Measurements from ENCODE around the gene PUS7.
"Not testable (repeated sequence)": the region's sequence is repeated elsewhere in the genome, so short reads cannot be mapped to it uniquely, and the experiment has no call there.

PUS7 gene

GRCh38 chr7:105521717-105522463 lies at the start of gene PUS7:
Gene PUS7 (minus strand): TSS chr7:105522271. CDS start chr7:105508512, 13,759 bp downstream.
- DNase-seq = no peak

DNA sequence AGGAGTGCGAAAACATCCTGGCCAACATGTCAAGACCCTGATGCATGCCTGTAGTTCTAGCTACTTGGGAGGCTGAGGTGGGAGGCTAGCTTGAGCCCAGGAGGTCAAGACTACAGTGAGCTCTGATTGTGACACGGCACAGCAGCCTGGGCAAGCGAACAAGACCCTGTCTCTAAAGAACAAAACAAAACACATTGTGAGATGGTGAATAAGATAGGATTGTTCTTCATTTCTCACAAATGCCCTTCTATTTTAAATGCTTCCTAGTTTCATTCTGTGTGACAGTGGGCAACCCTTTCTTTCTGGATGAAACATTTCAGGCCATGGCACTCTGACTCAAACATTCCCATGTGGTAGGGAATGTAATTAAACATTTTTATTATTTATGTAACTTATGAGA lies 45.8 kb upstream of the PUS7 start:
- DNase-seq = no peak

DNA sequence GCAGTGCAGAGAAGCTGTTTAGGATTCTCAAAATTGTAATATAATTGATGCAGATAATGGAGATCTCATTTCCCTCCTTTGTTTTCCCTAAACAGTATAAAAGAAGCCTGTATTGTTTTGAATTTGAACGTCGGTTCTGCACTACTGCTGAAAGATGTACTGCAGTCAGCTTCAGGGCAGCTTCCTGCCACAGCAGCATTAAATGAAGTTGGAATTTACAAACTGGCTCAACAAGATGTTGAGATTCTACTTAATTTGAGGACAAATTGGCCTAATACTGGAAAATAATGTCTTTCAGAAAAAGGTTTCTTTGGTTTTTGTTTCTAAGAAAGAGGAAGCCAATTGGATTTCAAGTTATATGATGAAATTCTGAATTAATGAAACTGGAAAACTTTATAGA lies 45.0 kb upstream of the PUS7 start:
- DNase-seq = no peak

GRCh38 chr7:105565190-105565589 lies 43.1 kb upstream of the PUS7 start:
- DNase-seq = no peak

DNA sequence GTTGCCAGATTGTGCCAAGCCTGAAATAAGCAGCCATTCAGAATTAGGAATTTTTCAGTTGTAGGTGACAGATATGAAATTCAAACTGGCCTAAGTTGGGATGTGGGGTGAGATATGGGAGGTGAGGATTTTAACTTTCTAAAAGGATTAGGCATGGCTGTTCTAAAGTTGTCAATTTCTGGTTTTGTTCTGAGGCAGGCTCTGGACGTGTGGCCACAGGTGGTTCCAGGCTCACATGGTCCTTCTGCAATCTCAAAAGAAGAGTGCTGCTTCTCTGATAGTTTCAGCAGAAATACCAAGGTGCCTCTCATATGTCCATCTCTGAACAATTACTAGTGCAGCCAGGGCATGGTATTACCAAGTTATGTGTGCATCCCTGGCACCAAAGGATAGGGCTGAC lies 37.9 kb upstream of the PUS7 start:
- DNase-seq = no peak

DNA sequence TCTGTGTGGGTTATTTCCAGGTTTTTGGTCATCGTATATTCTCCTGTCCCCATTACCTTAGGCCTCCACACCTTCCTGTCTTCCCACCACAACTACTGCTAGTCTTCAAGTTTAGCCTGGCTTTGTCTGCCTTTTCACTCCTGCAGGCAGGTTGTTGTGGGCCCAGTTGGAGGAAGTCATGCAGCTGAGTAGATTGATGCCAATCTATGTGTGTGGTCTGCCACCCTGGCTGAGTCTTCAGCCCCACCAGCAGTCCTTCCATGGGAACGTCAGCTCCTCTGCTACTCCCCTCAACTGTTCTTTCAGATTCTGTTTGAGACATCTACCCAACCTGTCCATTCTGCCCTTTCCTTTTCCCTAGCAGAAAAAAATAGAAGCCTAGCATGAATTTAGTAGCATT lies 16.3 kb upstream of the PUS7 start:
- no peak for DNase-seq

GRCh38 chr7:105532709-105533460 lies 10.8 kb upstream of the PUS7 start:
- DNase-seq = no peak

DNA sequence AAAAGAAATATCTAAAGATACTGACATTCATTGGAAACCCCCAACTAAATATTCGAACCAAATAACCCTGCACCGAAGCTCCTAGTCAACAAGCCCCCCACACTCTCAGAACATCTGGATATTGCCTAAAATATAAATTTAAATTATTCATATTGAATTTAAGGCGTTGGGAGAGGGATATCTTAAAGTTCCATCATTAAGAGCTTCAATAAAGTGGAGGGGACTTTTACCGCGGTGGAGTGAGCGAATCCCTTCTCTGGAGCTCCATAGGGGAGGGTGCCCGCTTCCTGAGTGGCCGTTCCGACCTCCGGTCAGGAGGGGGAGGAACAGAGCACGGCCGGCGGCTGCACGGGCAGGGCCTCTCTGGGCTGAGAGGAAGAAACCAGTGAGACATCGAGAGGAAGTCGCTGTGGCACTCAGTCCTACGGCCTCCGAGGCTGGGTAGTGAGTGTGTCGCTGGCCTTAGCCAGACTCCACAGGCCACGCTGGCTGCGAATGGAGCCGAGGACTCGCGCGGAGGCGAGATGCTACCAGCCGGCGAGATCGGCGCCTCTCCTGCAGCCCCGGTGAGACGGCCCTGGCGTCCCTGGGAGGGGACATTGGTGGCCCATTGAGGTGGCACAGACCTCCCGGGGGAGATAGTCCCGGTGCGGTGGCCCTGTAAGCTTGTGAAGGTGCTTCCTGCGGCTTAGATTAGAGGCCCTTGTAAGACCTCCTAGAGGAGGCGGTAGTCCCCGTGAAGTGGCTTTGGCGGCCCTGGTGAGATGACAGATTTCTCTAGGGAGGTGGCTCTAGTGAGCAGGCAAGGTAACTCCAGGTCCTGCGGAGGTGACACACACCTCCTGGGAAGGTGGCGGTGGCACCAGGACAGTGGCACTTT lies 10.0 kb upstream of the PUS7 start, which contains the start of gene RINT1:
RINT1 (plus strand) TSS at position 410 of the 880 bp plus-strand sequence; CDS start at position 525, 115 bp downstream.
- DNase-seq = peak; percentile 16

DNA sequence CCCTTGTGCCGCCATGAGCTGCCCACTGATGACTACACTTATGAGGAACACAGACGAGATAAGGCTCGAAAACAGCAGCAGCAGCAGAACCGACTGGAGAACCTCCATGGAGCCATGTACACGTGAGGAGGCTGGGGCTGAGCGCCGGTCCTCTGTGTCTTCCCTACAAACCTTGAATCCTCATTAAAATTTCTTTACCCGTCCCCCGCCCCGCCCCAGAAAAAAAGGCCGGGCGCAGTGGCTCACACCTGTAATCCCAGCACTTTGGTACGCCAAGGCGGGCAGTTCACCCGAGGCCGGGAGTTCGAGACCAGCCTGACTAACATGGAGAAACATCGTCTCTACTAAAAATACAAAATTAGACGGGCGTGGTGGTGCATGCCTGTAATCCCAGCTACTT lies 8.5 kb upstream of the PUS7 start:
- no peak for DNase-seq

DNA sequence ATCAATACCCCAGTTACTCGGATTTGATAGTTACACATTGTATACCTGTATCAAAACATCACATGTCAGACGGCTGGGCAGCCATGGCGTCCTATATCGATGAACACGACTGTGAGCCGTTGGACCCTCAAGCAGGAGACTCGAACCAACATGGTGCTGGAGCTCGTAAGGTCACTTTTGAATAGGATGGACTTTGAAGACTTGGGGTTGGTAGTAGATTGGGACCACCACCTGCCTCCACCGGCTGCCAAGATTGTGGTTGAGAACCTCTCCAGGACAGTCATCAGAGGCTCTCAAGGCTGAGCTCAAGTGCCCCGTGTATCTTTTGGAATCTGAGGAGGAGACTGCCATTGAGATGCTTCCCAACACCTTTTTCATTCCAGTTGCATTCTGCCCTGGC lies 8.1 kb upstream of the PUS7 start:
- no peak for DNase-seq

DNA sequence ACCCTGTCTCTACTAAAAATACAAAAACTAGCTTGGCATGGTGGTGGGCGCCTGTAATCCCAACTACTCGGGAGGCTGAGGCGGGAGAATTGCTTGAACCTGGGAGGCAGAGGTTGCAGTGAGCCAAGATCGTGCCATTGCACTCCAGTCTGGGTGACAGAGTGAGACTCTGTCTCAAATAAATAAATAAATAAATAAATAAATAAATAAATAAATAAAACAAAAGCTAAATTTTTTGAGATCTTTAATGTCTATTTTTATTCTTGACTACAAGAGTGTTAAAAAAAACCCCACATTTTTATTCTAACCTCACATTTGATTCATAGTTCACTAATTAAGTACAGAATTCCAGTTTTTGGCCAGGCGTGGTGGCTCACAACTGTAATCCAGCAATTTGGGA lies 5.7 kb upstream of the PUS7 start:
- DNase-seq = not testable (repeated sequence)

GRCh38 chr7:105524840-105525239 lies 2.8 kb upstream of the PUS7 start:
- DNase-seq = no peak

- DNase-seq = not testable (repeated sequence)
Observed at GRCh38 chr7:105524423-105524822, 2.4 kb upstream of the PUS7 start.

DNA sequence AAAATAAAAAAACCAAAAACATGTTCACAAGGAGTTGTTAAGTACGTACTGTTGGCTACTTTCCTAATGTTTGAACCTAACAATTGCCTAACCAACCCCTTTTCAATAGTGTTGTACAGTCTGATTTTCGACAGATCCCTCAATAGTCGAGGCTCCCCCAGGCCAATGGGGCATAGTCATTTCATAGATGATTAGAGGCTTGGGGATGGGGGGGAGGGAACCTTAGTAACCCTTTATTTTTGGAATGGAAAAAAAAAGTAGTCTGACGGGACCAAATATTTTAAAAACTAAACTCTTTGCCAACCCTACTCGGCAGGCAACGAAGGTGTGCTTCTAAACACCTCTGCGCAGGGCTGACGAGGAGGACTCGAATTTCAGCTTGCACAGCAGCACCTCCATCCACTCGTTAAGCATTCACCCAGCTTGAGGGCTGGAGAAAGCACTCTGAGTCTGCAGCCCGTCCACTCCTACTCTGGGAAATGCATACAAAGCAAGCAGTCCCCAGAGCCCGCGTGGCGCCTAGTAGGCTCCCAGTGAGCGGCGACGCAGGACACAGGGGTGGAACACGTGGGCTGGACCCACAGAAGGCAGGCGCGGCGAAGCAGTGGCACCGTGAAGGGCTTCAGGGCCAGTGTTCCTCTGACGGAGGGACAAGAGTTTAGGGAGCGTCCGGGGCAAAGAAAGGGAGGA lies 899 bp downstream of the PUS7 start:
- peak; percentile 20 for DNase-seq

GRCh38 chr7:105520620-105521019 lies 1.5 kb downstream of the PUS7 start:
- not testable (repeated sequence) for DNase-seq

DNA sequence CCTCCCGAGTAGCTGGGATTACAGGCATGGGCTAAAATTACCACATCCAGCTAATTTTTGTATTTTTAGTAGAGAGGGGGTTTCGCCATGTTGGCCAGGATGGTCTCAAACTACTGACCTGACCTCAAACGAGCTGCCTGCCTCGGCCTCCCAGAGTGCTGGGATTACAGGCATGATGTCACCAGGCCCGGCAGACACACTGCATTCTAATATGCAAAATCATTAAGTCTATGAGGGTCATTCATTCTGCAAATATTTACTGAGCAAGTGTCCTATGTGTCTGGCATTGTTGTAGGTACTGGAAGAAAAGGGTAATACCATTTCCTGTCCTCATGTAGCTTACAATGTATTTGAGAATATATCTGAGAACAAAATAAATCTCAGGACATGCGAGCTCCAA lies 2.7 kb downstream of the PUS7 start:
- DNase-seq = no peak

GRCh38 chr7:105515610-105516009 lies 6.5 kb downstream of the PUS7 start:
- not testable (repeated sequence) for DNase-seq

- DNase-seq = no peak
Observed at GRCh38 chr7:105512926-105513526, 9.0 kb downstream of the PUS7 start.

- no peak for DNase-seq
Observed at GRCh38 chr7:105512415-105512814, 9.7 kb downstream of the PUS7 start.

DNA sequence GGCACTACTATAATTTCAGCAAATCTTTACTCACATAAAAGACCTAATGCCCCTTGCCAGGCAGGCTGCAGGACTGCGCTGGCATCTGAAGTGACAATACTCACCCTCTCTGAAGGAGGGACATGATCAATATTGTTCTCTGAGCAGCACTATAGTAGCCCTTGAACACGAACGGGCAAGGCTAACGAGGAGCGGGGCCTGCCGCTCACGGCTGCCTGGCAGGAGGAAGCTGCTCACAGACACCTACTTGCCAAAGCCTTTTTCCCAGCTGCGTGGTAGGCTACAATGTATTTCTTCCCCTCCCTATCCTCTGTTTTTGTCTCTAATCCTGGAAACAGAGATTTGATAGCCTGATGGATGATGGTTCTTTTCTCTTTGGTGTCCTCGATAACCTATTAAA lies 19.9 kb downstream of the PUS7 start:
- no peak for DNase-seq

DNA sequence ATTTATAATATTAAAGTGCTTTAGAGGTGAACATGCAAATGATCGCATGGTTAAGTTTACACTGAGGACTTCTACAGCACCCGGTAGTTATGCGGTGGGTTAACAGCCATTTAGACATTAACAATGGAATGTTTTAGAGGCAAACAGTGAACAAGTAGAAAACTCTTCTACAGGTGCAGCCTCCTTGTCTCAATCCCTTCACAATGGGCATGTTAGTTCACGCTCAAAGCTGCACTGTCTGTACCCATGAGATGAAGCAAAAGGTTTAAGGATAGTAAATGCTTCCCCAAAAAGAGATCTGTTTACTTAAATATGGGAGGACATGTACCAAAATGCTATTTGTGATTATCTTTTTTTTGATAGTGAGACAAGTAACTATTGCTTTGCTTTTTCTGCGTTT lies 25.1 kb downstream of the PUS7 start:
- no peak for DNase-seq

DNA sequence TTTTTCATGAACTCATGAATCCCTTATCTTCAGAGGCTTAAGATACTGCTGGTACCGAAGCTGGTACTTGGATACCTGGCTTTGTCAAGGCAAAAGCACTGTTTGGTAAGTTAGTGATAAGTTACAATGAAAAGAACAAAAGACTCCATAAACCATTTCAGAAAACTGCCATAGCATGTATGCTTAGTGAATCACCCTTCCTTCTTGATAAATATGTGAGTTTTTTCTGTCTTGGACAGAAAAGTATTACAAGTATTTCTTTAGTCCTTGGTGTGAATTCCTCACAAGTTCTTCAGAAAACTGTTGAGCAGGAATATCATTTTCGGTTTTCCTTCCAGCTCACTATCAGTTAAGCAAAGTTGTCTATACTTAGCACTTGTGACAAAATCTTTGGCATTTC lies 25.6 kb downstream of the PUS7 start:
- DNase-seq = no peak
